Hepatocyte (in vitro differentiated cells): ENCODE data around the gene IRF2. TPM values are rescaled to one million over a fixed set of nuclear protein-coding genes. Genes with fewer than 3 reads are reported as not detected.
"Not testable (repeated sequence)": the region's sequence is repeated elsewhere in the genome, so short reads cannot be mapped to it uniquely, and the experiment has no call there.

ENCODE experiments used
- DNase-seq: peaks from one replicate; pipeline ENCODE4 v3.0.0-alpha.2; 2016; ENCODE audit warnings: low spot score
- H2AFZ ChIP-seq: fragments of 200-600 bp; sonication (generic); 2 replicates; pipeline ENCODE4 v1.6.0; 2016; ENCODE audit warnings: antibody characterized with exemption, mild to moderate bottlenecking
- H3K27ac ChIP-seq: fragments of 200-600 bp; sonication (generic); 2 replicates; pipeline ENCODE4 v1.5.1; 2016; ENCODE audit warnings: mild to moderate bottlenecking
- H3K27me3 ChIP-seq: fragments of 200-600 bp; sonication (generic); 2 replicates; pipeline ENCODE4 v1.6.1; 2016
- H3K36me3 ChIP-seq: fragments of 200-600 bp; sonication (generic); replicated peaks from 2 replicates; pipeline ENCODE4 v1.5.1; 2016; ENCODE audit warnings: low read depth; ENCODE audit not compliant: insufficient read depth
- H3K4me1 ChIP-seq: fragments of 200-600 bp; sonication (generic); 2 replicates; pipeline ENCODE4 v1.5.1; 2016; ENCODE audit warnings: mild to moderate bottlenecking, moderate library complexity; ENCODE audit not compliant: insufficient read depth
- H3K4me2 ChIP-seq: fragments of 200-600 bp; sonication (generic); 2 replicates; pipeline ENCODE4 v1.6.0; 2016
- H3K4me3 ChIP-seq: fragments of 200-600 bp; sonication (generic); 2 replicates; pipeline ENCODE4 v1.5.1; 2016; ENCODE audit warnings: mild to moderate bottlenecking
- H3K79me2 ChIP-seq: fragments of 200-600 bp; sonication (generic); 2 replicates; pipeline ENCODE4 v1.6.0; 2017; ENCODE audit warnings: mild to moderate bottlenecking
- H3K9me2 ChIP-seq: fragments of 200-600 bp; sonication (generic); replicated peaks from 2 replicates; pipeline ENCODE4 v1.6.0; 2017; ENCODE audit warnings: mild to moderate bottlenecking; ENCODE audit not compliant: insufficient read depth
- H3K9me3 ChIP-seq: fragments of 200-600 bp; sonication (generic); 2 replicates; pipeline ENCODE4 v1.5.1; 2016; ENCODE audit warnings: low read depth, mild to moderate bottlenecking
- H4K20me1 ChIP-seq: fragments of 200-600 bp; sonication (generic); 2 replicates; pipeline ENCODE4 v1.6.0; 2016; ENCODE audit warnings: mild to moderate bottlenecking; ENCODE audit not compliant: insufficient read depth, poor library complexity, severe bottlenecking
- EZH2 ChIP-seq: fragments of 200-600 bp; sonication (generic); IDR thresholded peaks from 2 replicates; pipeline ENCODE4 v1.6.1; 2016; ENCODE audit warnings: antibody characterized with exemption, mild to moderate bottlenecking, borderline replicate concordance
- EZH2phosphoT487 ChIP-seq: fragments of 200-600 bp; sonication (generic); IDR thresholded peaks from one replicate; pipeline ENCODE4 v1.6.1; 2018; ENCODE audit warnings: antibody characterized with exemption, mild to moderate bottlenecking, low read depth, moderate library complexity; ENCODE audit not compliant: unreplicated experiment, severe bottlenecking
- WGBS: methylation state at CpG from one replicate; pipeline ENCODE4 v1.1.6; 2016; ENCODE audit warnings: low lambda C conversion rate; ENCODE audit errors: missing lambda C conversion rate; 5-methylcytosine and 5-hydroxymethylcytosine counted together
- polyA plus RNA-seq: library from polyadenylated mRNA; unstranded; fragments of >200 nt; fragmentation: Nextera tagmentation; extraction: Ambion mirVana; gene quantifications from 2 replicates; pipeline ENCODE4 v1.2.1, GENCODE V29; 2016
- total RNA-seq: library from RNA; depleted of rRNA; stranded (reverse); fragments of >200 nt; gene quantifications from 2 replicates; pipeline ENCODE4 v1.2.3, GENCODE V29; 2014
- TF ChIP-seq, protein P1 (sequence below): fragments of 200-600 bp; sonication (generic); IDR thresholded peaks from 2 replicates; pipeline ENCODE4 v1.5.1; 2016; ENCODE audit warnings: antibody characterized with exemption, mild to moderate bottlenecking; ENCODE audit not compliant: poor library complexity

Gene IRF2
- total and polyA plus RNA-seq, 2 experiments from 2014 or later, result 17.7 to 41.1 TPM

DNA sequence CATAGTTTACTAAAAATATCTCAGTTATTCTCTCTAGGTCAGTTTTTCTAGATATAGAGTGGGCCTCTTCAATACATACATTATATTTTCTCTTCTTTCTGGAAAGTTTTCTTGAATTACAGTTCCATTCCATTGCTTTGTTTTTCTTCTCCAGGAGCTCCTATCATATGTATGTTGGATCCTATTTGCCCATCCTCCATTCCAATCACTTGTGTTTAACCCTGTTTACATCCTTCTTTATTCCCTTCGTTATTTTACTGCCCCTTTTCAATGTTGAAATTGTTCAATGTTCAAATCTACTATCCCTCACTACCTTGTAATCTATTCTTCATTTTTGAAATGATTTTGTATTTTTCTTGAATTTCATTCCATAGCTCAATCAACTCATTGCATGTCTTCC is 97.4 kb downstream of the IRF2 start:
- Histone ChIP-seq H2AFZ (no peak overlapping the region), H3K27ac (peak overlapping the region; percentile 8), H3K4me3 (no peak overlapping the region), H3K9me3 (no peaks in the 10 kb centered on the region), H3K27me3 (no peaks in the 10 kb centered on the region), H3K79me2 (no peaks in the 10 kb centered on the region), H3K9me2 (no peaks in the 10 kb centered on the region), H3K4me1 (peaks cover 4% of the 10 kb centered on the region), H4K20me1 (no peaks in the 10 kb centered on the region), H3K36me3 (no peaks in the 10 kb centered on the region), H3K4me2 (no peak overlapping the region)
- TF ChIP-seq EZH2 (no peak), EZH2phosphoT487 (no peak)
- TF ChIP-seq, protein P1, sequence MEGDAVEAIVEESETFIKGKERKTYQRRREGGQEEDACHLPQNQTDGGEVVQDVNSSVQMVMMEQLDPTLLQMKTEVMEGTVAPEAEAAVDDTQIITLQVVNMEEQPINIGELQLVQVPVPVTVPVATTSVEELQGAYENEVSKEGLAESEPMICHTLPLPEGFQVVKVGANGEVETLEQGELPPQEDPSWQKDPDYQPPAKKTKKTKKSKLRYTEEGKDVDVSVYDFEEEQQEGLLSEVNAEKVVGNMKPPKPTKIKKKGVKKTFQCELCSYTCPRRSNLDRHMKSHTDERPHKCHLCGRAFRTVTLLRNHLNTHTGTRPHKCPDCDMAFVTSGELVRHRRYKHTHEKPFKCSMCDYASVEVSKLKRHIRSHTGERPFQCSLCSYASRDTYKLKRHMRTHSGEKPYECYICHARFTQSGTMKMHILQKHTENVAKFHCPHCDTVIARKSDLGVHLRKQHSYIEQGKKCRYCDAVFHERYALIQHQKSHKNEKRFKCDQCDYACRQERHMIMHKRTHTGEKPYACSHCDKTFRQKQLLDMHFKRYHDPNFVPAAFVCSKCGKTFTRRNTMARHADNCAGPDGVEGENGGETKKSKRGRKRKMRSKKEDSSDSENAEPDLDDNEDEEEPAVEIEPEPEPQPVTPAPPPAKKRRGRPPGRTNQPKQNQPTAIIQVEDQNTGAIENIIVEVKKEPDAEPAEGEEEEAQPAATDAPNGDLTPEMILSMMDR, result no peak
- WGBS, result 89% methylated on average over 1 of the region's 1 CpG
- DNase-seq, result no peak

DNA sequence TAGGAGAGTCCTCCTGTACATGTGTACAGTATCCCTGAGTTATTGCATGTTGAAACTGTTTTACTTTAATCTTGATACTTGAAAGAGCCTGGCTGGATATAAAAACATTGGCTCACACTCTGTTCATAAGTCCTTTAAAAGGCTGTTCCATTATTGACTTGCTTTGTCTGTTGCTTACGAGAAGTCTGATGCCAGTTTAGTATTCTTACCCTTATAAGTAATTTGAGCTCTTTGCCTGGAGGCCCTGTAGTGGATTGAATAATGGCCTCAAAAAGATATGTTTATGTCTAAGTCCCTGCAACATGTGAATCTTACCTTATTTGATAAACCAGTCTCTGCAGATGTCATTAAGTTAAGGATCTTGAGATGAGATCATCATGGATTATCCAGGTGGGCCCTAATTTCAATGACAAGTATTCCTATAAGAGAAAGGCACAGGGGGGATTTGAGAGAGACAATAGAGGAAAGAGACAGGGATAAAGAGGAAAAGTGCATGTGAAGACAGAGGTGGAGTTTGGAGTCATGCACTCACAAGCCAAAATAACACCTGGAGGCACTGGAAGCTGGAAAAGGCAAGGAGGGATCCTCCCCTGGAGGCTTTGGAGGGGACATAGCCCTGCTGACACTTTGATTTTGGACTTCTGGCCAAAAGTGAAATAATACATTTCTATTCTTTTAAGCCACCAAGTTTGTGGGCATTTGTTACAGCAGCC is 98.1 kb downstream of the IRF2 start:
- Histone ChIP-seq H3K9me3 (no peaks in the 10 kb centered on the region), H3K4me1 (peaks cover 2% of the 10 kb centered on the region), H3K4me2 (no peak overlapping the region), H2AFZ (no peak overlapping the region), H3K27ac (peak overlapping the region; percentile 58), H3K36me3 (no peaks in the 10 kb centered on the region), H3K27me3 (no peaks in the 10 kb centered on the region), H3K79me2 (no peaks in the 10 kb centered on the region), H4K20me1 (no peaks in the 10 kb centered on the region), H3K4me3 (no peak overlapping the region), H3K9me2 (no peaks in the 10 kb centered on the region)
- 48% methylated on average over 1 of the region's 1 CpG for WGBS
- TF ChIP-seq EZH2, result no peak
- no peak for TF ChIP-seq EZH2phosphoT487
- TF ChIP-seq, protein P1, result no peak
- no peak for DNase-seq

DNA sequence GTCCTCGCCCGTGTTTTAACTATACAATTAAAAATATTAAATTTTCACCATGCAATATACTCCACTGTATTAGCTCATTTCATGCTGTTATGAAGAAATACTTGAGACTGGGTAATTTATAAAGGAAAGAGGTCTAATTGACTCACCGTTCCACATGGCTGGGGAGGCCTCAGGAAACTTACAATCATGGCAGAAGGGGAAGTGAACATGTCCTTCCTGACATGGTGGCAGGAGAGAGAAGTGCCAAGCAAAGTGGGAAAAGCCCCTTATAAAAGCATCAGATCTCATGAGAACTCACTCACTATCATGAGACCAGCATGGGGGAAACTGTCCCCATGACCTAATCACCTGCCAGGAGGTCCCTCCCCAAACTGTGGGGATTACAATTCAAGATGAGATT is 98.7 kb downstream of the IRF2 start:
- not testable (repeated sequence) for H3K4me3 ChIP-seq, H3K4me1 ChIP-seq, H4K20me1 ChIP-seq, H3K9me2 ChIP-seq, H3K27me3 ChIP-seq, H3K4me2 ChIP-seq, H2AFZ ChIP-seq, H3K79me2 ChIP-seq, H3K9me3 ChIP-seq, H3K36me3 ChIP-seq, DNase-seq
- H3K27ac ChIP-seq, result peak overlapping the region; percentile 58
- 96% methylated on average over 3 of the region's 3 CpGs for WGBS

GRCh38 chr4:184375027-184375426 is 99.3 kb downstream of the IRF2 start:
- no peaks in the 10 kb centered on the region for H4K20me1 ChIP-seq
- WGBS, result 97% methylated on average over 1 of the region's 1 CpG
- DNase-seq, result no peak
- peaks cover 7% of the 10 kb centered on the region for H3K4me1 ChIP-seq
- no peaks in the 10 kb centered on the region for H3K9me2 ChIP-seq
- H3K9me3 ChIP-seq, result no peaks in the 10 kb centered on the region
- H3K4me3 ChIP-seq, result no peak overlapping the region
- no peaks in the 10 kb centered on the region for H3K36me3 ChIP-seq
- H2AFZ ChIP-seq, result no peak overlapping the region
- TF ChIP-seq, protein P1, result no peak
- TF ChIP-seq EZH2, result no peak
- H3K27ac ChIP-seq, result no peak overlapping the region
- no peaks in the 10 kb centered on the region for H3K79me2 ChIP-seq
- no peaks in the 10 kb centered on the region for H3K27me3 ChIP-seq
- no peak overlapping the region for H3K4me2 ChIP-seq
